ENCODE measurements around the gene DARS1. TPM values are rescaled to one million over a fixed set of nuclear protein-coding genes. Genes with fewer than 3 reads are reported as not detected.
A peak's percentile ranks its signal among the peaks of the same experiment; 100 is the strongest.

DARS1 gene
- total and polyA plus RNA-seq, 10 donors, result 56.2 to 88.6 (median 66.1) TPM

DNA sequence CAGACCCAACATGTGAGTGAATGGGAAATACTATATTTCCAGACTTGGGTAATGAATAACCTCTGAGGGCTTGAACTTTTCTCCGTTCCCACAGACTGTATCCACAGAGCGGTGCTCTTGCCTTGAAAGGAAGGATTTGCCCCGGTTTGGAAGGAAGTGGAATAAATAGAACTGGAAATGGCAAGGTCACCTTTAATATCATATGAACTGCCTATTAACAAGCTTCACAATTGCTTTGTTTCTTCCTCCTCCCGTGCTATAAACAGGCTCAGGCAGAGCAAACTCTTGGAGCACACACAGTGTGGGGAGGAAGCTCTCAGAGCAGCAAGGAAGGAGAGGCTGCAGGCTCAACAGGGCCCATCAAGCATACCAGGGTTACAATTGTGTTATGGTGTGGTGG lies 28.5 kb upstream of the DARS1 start:
- no peaks in the 10 kb centered on the region for H3K36me3 ChIP-seq
- intact Hi-C loops (cut with DNase I; ENCODE audit: low total_unique reads), result no loop called here
- no peaks in the 10 kb centered on the region for H3K27me3 ChIP-seq (replicated peaks in 1 of 7)
- peaks cover 6 to 97% (median 37%) of the 10 kb centered on the region in 6 donors for H3K4me1 ChIP-seq
- H3K27ac ChIP-seq, result peak overlapping the region in 7 of 8 donors; percentile 42 to 80 (median 51)
- TF ChIP-seq POLR2AphosphoS5 (IDR thresholded peaks at IDR 0.05) (peak in 1 of 3 donors; percentile 60), POLR2A (IDR thresholded peaks at IDR 0.05) (no peak)
- H3K9me3 ChIP-seq, result no peaks in the 10 kb centered on the region
- H3K4me3 ChIP-seq, result peak overlapping the region in 1 of 8 donors; percentile 46
- DNase-seq, result no peak
- WGBS, 5 donors, result 21 to 45% (median 31%) methylated on average over 4 of the region's 4 CpGs

DNA sequence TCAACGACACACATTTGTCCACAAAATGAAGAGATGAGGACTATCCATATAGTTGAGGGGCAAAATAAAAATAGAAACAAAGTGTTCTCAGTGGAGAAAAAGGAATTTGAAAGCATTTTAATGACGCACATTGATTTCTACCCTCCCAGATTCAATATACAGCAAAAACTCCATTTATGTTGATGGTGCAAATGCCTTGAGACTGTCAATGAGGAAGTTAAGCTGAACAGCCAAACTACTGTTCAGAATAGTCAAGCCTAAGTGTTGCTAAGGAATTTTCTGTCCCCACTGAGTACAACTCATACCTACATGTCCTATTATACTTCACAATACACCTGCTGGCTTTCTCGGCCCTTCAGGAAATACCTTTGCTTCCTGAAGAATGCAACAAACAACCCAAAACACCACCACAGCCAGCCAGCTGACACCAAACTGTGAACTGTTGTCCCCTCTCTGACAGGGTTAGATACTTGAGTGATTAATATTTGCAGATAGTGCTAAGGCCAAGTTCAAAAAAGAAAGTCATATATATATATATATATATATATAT lies 27.8 kb upstream of the DARS1 start:
- Histone ChIP-seq H3K4me3 (peak overlapping the region in 1 of 8 donors; percentile 29), H3K4me1 (peaks cover 13 to 97% (median 37%) of the 10 kb centered on the region in 6 donors), H3K9me3 (no peaks in the 10 kb centered on the region), H3K36me3 (no peaks in the 10 kb centered on the region), H3K27me3 (replicated peaks in 1 of 7) (no peaks in the 10 kb centered on the region), H3K27ac (peak overlapping the region in 6 of 8 donors; percentile 16 to 80 (median 60))
- TF ChIP-seq, protein P1, sequence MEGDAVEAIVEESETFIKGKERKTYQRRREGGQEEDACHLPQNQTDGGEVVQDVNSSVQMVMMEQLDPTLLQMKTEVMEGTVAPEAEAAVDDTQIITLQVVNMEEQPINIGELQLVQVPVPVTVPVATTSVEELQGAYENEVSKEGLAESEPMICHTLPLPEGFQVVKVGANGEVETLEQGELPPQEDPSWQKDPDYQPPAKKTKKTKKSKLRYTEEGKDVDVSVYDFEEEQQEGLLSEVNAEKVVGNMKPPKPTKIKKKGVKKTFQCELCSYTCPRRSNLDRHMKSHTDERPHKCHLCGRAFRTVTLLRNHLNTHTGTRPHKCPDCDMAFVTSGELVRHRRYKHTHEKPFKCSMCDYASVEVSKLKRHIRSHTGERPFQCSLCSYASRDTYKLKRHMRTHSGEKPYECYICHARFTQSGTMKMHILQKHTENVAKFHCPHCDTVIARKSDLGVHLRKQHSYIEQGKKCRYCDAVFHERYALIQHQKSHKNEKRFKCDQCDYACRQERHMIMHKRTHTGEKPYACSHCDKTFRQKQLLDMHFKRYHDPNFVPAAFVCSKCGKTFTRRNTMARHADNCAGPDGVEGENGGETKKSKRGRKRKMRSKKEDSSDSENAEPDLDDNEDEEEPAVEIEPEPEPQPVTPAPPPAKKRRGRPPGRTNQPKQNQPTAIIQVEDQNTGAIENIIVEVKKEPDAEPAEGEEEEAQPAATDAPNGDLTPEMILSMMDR (IDR thresholded peaks at IDR 0.05 in 8 of 11, conservative IDR thresholded peaks at IDR 0.05 in 3 of 11), result no peak
- TF ChIP-seq POLR2AphosphoS5 (IDR thresholded peaks at IDR 0.05), result no peak
- TF ChIP-seq POLR2A (IDR thresholded peaks at IDR 0.05), result no peak
- DNase-seq, result no peak
- intact Hi-C loops (cut with DNase I; ENCODE audit: low total_unique reads), result no loop called here
- 64 to 74% (median 73%) methylated on average over 3 of the region's 3 CpGs for WGBS, 5 donors

DNA sequence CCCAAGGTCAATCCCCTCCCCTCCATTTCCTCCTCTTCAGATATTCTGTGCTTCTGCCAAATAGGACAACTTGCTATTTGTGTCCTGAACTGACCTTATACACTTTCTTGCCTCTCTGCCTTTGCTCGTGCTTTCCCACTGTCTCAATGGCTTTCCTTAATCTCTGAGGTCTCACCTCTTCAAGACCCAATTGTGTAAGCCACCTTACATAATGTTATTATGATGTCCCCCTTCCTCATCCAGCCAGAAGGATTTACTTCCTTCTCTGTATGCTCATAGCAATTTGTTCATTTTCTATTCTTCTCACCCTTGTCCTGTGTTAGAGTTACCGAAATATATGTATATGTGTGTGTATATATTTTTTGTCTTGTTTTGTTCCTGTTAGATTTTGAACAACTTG lies 26.9 kb upstream of the DARS1 start:
- no peaks in the 10 kb centered on the region for H3K36me3 ChIP-seq
- 36 to 64% (median 56%) methylated on average over 2 of the region's 2 CpGs for WGBS, 5 donors
- peak overlapping the region in 6 of 8 donors; percentile 11 to 80 (median 60) for H3K27ac ChIP-seq
- no peak for DNase-seq
- H3K4me3 ChIP-seq, result peak overlapping the region in 1 of 8 donors; percentile 29
- no peaks in the 10 kb centered on the region for H3K9me3 ChIP-seq
- no peak for TF ChIP-seq POLR2AphosphoS5 (IDR thresholded peaks at IDR 0.05)
- TF ChIP-seq, protein P1 (IDR thresholded peaks at IDR 0.05 in 8 of 11, conservative IDR thresholded peaks at IDR 0.05 in 3 of 11), result no peak
- TF ChIP-seq POLR2A (IDR thresholded peaks at IDR 0.05), result no peak
- intact Hi-C loops (cut with DNase I; ENCODE audit: low total_unique reads), result no loop called here
- no peaks in the 10 kb centered on the region for H3K27me3 ChIP-seq (replicated peaks in 1 of 7)
- peaks cover 20 to 97% (median 43%) of the 10 kb centered on the region in 6 donors for H3K4me1 ChIP-seq

DNA sequence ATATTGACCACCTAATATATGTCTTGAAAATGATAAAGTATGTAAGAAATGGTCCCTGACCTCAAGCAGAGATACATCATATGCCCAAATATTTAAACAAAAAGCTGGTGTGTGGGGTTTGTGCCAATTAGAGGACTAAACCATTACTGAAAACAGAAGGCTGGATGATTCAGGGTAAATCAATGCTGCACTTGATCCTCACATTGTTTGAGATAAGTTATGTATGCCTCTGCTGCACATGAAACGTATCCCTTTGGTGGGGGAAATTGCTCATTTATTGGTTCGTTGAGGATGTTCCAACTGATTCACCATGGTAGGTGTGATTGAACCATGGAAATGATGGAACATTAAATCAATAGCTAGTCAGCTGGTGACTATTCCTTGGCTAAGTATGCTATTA lies 24.7 kb upstream of the DARS1 start:
- TF ChIP-seq POLR2AphosphoS5 (IDR thresholded peaks at IDR 0.05) (no peak), POLR2A (IDR thresholded peaks at IDR 0.05) (no peak)
- TF ChIP-seq, protein P1 (IDR thresholded peaks at IDR 0.05 in 8 of 11, conservative IDR thresholded peaks at IDR 0.05 in 3 of 11), result no peak
- Histone ChIP-seq H3K27me3 (replicated peaks in 1 of 7) (no peaks in the 10 kb centered on the region), H3K27ac (peak overlapping the region in 3 of 8 donors; percentile 89 to 93 (median 92)), H3K36me3 (no peaks in the 10 kb centered on the region), H3K4me1 (peaks cover 15 to 97% (median 56%) of the 10 kb centered on the region in 6 donors), H3K4me3 (peak overlapping the region in 1 of 8 donors; percentile 53), H3K9me3 (no peaks in the 10 kb centered on the region)
- 80 to 99% (median 87%) methylated on average over 2 of the region's 2 CpGs for WGBS, 5 donors
- intact Hi-C loops (cut with DNase I; ENCODE audit: low total_unique reads), result no loop called here
- DNase-seq, result no peak
